GM20000 (cell line): ENCODE measurements around the gene ATG2A.
"Not testable (repeated sequence)": the region's sequence is repeated elsewhere in the genome, so short reads cannot be mapped to it uniquely, and the experiment has no call there.

Experiments
- DNase-seq: peaks from one replicate; pipeline ENCODE4 v3.0.0; 2012; ENCODE audit warnings: low spot score
- TF ChIP-seq, protein P1 (sequence below): IDR thresholded peaks from 2 replicates; pipeline ENCODE4 v1.5.1; 2012; ENCODE audit warnings: mild to moderate bottlenecking, control low read depth; ENCODE audit errors: extremely low read depth, missing control alignments

ATG2A gene

DNA sequence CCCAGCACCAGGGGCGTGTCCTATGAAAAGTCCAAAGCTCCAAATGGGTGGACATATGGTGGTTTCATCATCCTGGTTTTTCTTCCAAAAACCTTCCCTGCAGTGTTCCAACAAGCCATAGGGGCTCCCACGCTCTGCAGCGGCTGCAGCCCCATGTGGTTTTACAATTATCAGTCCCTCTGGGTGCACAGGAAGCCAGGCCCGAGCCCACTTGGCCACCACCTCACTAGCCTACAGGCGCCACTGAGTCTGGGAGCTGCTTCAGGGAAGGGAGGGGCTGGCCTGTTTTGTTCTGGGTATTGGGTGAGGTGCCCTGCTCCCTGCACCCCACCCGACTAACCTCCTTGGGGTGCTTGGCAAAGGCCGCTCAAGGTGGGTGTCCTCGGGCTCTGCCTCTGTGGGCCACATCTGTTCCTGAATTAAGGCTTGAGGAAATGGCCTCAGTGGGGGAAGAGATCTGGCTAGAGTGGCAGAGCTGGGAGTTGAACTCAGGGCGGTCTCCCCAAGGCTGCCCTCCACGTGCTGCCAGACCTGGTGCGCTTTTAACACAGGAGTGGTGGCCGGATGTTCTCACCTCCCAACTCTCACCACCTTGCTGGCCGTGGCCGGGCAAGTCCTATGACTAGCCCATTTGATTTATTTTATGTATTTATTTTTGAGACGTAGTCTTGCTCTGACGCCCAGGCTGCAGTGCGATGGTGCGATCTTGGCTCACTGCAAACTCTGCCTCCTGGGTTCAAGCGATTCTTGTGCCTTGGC, 67.2 kb downstream of the ATG2A start:
- TF ChIP-seq, protein P1, sequence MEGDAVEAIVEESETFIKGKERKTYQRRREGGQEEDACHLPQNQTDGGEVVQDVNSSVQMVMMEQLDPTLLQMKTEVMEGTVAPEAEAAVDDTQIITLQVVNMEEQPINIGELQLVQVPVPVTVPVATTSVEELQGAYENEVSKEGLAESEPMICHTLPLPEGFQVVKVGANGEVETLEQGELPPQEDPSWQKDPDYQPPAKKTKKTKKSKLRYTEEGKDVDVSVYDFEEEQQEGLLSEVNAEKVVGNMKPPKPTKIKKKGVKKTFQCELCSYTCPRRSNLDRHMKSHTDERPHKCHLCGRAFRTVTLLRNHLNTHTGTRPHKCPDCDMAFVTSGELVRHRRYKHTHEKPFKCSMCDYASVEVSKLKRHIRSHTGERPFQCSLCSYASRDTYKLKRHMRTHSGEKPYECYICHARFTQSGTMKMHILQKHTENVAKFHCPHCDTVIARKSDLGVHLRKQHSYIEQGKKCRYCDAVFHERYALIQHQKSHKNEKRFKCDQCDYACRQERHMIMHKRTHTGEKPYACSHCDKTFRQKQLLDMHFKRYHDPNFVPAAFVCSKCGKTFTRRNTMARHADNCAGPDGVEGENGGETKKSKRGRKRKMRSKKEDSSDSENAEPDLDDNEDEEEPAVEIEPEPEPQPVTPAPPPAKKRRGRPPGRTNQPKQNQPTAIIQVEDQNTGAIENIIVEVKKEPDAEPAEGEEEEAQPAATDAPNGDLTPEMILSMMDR = no peak
- DNase-seq = no peak

DNA sequence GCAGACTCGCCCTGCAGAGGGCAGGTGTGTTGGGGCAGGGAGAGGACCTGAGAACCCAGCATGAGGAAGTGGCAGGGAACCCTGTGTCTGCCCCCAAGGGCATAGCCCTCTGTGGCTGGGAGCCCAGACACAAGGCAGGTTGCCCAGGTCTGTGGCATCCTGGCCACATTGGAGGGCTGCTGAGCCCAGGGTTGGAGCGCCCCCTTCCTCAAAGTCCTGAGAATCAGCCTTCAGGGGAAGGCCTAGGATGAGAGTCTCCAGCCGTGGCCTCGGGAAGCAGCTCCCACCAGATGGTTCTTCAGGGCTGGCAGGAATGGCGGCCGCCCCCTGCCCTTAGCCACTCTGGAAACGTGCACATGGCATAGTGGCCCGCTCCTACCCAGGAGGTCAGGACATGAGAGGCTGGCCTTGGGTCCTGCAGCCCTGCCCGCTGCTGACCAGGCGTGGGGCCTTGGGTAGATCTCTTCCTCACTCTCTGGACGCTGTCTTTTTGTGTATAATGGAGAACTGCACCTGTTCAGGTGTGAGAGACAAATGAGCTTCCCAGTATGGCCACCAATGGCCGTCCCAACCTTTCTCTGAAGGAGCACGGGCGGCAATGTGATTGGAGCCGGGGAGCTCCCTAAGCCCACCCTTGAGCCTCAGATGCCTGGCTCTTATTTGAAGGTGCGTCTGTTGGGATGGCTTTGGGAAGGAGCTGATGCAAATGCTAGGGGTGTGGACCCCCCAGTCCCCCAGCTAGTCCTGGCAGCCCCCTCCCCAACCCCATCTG, 68.0 kb downstream of the ATG2A start:
- TF ChIP-seq, protein P1 = peak; percentile 17
- no peak for DNase-seq

DNA sequence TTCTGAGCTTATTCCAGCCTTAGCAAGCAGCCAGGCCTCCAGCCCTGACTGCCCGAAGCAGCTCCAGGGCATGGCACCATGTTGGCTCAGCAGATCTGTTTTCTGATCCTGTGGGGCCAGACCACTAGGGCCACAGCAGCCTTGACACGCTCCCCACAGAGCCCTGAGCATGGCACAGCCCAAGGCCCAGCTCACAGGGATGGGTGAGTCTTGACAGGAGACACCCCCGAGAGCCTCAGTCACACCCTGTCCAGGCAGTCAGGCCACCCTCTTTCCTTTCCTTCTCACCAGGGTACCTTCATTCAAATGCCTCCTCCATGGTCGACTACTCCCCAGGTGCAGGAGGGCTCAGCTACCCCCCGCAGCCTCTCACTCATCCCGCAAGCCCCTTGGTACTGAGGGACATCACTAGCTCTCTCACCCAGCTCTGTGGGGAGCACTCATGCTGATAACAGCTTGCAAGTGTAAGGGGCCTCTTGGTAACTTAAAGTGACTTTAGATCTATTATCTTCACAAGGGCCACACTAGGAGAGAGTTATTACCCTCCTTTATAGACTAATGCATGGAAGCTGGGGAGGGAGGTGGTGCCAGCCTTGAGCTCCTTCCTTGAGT, 68.7 kb downstream of the ATG2A start:
- TF ChIP-seq, protein P1 = no peak
- DNase-seq = no peak

DNA sequence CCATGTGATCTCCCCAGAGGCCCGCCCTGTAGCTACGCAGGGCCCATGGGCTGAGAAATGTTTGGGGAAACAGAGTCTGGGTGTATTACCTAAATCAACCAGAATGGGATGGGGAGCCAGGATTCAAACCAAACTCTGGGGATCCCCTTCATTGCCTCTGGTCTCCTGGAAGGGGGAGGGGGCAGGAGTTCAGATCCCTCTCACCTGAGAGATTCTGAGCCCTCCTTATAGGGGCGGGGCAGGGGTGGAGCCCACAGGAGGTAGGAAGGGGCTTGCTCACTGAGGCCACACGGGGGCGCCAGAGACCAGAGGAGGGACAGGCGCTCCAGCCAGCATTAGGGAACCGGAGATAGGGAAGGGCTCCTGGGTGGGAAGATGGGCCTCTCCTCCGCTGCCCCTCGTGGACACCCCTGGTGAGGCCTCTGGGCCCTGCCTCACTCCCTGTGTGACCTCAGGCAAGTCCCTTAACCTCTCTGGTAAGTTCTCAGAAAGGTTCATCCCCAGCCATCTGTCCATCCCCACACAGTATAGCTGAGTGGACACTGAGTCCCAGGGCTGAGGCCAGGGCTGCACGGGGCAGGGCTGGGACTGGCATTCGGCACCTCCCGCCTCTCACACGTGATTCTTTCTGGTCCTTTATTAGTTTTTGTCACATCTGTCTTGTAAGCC, 69.9 kb downstream of the ATG2A start:
- TF ChIP-seq, protein P1 = peak; percentile 94
- peak; percentile 92 for DNase-seq

DNA sequence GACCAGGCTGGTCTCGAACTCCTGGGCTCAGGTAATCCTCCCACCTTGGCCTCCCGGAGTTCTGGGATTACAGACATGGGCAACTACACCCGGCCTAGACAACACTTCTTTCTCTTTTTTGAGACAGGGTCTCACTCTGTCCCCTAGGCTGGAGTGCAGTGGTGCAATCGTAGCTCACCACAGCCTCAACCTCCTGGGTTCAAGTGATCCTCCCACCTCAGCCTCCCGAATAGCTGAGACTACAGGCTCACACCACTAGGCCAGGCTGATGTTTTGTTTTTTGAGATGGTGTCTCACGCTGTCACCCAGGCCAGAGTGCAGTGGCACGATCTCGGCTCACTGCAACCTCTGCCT, 71.3 kb downstream of the ATG2A start:
- DNase-seq = not testable (repeated sequence)

DNA sequence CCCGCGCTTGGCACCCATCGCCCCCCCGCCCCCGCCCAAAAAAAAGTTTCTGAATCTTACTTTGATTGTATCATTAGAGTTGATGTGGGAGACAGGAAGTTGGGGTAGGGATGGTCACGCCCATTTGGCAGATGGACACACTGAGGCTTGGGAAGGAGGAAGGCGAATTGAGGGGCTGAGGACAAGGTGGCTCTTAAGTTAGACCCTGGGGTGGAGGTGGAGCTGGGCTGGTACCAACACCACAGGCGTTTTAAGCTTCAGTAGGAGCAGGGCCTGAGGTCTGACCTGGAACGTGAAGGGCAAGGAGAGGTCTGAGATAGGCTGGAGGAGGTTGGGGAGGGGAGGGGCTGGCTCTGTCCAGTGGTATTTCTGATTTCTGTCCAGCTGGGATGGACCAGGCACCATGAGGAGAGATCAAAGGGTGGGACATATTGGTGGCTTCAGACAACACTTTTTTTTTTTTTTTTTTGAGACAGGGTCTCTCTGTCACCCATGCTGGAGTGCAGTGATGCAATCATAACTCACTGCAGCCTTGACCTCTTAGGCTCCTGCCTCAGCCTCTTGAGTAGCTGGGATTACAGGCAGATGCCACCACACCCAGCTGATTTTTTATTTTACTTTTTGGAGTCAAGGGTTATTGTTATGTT, 71.8 kb downstream of the ATG2A start:
- TF ChIP-seq, protein P1 = no peak
- no peak for DNase-seq
